HTR-8/SVneo (cell line): ENCODE measurements around the gene HKDC1.
"Not testable (repeated sequence)": the region's sequence is repeated elsewhere in the genome, so short reads cannot be mapped to it uniquely, and the experiment has no call there.

Experiments
- DNase-seq: peaks from one replicate; pipeline ENCODE4 v3.0.0; 2011; ENCODE audit warnings: low spot score, mixed read lengths; ENCODE audit not compliant: insufficient read length
- FAIRE-seq: peaks from 2 replicates; lab custom pipeline; 2011; peaks lifted over from hg19 to GRCh38; lab: Jason Lieb, UNC

Gene HKDC1

DNA sequence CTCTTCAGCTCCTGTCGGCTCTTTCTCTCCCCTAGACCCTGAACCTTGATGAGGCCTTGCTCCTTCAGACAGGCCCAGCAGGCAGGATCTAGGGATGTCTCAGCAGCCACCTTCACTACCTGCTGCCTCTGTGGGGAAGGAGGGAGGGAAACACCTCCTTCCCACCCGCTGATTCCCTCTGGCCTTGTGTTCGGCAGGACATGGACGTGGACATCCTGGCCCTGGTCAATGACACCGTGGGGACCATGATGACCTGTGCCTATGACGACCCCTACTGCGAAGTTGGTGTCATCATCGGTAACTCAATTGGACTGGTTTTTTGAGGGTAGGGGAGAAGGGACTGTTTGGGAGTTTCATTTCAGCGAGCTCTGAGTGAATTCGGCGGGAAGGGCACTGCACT is 20.3 kb downstream of the HKDC1 start:
- DNase-seq (no peak), FAIRE-seq (no peak)

DNA sequence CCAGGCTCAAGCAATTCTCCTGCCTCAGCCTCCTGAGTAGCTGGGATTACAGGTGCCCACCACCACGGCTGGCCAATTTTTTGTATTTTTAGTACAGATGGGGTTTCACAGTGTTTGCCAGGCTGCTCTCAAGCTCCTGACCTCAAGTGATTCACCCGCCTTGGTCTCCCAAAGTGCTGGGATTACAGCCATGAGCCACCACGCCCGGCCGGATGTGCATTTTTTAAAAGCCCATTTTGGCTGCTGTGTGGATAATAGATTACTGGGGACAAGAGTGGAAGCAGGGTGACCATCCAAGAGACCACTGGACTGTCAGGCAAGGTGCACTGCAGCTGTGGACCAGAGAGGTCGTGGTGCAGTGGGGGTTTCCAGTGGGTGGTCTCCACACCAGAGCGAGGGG is 21.4 kb downstream of the HKDC1 start:
- FAIRE-seq, result no peak

DNA sequence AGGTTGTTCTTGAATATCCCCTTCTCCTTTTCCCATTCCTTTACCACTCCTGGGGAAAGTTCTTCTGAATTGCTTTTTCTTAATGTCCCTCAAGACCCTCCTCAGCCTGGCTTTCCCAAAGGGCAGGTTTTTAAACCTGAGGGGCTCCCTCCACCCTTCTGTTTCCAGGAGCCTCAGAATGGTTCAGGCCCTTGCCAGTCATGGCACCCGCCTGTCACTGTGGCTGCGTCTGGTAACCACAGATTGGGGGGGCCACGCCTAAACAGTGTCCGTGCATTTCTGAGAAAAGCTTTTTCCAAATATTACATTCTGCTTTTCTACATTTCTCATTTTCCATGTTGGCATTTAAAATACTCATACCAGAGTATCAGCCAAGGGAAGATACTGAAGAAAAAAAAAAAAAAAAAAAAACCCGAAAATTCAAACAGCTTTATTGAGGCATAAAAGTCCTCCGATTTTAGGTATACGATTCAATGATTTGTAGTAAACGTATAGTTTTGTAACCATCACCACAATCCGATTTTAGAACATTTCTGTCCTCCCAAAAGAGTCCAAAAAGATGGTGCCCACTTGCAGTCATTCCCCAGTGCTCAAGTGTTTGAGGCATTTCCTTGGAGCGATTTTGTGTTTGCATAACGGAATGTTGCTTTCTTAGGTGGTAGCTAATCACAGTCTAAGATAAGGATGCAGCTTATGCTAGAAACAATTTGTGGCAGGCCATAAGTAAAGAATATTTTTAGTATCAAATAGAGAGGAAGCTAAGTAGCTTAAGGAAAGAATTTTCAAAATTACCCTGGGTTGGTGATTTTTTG is 22.1 kb downstream of the HKDC1 start:
- FAIRE-seq, result no peak
- no peak for DNase-seq

More for the DNA sequence above, 21.4 kb downstream of the HKDC1 start:
- DNase-seq, result no peak

DNA sequence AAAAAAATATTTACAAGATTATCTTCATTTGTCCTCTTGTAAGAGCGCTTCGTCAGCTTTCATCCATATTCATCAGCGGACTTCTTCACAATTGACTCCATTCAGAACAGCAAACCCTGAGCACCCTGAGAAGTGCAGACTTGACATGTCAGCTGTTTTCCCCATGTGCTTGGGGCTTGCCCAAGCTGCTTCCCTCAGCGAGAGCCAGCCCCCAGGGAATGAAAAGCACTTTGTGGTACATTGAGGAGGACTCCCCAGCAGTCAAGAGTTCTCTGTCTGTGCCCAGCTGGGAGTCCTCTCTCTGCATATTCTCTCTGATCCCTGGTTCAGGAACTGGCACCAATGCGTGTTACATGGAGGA is 22.7 kb downstream of the HKDC1 start:
- FAIRE-seq (no peak), DNase-seq (no peak)

DNA sequence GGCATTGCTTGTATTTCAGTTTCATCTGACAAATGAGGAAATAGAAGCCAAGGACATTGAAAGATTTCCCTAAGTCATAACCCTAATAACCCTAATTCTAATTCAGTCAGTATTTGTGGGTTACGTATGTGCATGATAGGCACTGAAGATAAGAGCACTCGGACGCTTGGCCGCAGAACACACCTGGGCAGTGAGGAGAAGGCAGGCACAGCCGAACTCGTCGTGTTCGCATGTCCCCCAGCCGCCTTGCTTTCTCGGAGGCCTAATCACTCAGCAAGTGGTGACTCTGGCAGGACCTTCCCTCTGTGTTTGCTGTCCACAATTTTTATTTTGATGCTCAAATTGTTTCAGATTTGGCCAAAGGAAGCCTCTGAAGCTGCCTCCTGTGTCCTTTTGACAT is 23.7 kb downstream of the HKDC1 start:
- FAIRE-seq, result no peak
- DNase-seq, result no peak

DNA sequence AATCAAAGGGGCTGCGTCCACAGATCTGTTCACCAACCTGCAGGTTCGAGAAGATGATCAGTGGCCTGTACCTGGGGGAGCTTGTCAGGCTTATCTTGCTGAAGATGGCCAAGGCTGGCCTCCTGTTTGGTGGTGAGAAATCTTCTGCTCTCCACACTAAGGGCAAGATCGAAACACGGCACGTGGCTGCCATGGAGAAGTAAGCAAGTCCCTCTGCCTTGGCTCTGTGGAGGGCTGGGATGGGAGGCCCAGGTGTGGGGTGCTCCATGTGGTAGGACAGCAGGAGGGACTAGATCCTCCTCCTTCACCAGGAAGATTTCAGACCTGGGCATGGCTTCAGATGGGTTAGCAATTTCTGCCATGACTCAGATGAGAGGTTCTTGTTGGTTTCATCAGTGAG is 25.9 kb downstream of the HKDC1 start:
- no peak for FAIRE-seq
- DNase-seq, result no peak

DNA sequence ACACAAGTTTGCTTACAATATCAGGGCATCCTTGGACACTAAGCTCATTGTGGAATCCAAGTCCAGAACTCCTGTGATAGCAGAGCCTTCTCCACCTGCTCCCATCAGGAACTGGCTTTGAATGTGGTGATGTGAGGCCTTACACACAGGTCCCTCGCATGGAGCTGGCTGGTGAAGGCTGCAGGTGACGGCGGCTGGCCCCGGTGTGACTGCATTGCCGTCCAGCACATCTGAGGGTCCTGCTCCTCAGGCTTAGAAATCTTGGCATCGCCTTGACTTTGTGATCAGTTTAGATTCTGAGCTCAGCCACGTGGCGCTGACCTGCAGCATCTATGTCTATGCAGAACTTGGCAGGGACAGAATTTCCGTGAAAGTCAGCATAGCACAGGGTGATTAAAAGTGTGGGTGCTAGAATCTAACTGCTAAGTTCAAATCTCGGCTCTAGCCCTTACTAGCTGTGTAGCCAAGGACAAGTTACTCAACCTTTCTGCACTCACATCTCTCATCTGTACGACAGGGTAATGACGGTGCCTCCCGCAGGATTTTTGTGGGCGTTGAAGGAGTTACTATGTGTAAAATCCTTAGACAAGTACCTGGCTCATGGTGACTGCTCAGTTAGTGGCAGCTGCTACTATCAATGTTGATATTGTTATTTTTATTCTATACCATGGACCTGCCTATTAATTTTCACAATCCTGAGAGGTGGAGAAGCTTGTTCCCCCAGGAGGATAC is 26.6 kb downstream of the HKDC1 start:
- FAIRE-seq (no peak), DNase-seq (no peak)

DNA sequence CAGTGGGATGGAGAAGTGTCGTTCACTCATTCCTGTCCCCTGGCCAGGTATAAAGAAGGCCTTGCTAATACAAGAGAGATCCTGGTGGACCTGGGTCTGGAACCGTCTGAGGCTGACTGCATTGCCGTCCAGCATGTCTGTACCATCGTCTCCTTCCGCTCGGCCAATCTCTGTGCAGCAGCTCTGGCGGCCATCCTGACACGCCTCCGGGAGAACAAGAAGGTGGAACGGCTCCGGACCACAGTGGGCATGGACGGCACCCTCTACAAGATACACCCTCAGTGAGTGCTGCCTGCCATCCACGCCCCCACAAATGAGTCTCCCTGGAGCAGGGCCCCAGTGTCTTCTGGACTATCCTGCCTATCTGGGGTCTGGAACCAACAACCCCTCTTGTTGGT is 27.2 kb downstream of the HKDC1 start:
- FAIRE-seq, result no peak
- DNase-seq, result no peak

DNA sequence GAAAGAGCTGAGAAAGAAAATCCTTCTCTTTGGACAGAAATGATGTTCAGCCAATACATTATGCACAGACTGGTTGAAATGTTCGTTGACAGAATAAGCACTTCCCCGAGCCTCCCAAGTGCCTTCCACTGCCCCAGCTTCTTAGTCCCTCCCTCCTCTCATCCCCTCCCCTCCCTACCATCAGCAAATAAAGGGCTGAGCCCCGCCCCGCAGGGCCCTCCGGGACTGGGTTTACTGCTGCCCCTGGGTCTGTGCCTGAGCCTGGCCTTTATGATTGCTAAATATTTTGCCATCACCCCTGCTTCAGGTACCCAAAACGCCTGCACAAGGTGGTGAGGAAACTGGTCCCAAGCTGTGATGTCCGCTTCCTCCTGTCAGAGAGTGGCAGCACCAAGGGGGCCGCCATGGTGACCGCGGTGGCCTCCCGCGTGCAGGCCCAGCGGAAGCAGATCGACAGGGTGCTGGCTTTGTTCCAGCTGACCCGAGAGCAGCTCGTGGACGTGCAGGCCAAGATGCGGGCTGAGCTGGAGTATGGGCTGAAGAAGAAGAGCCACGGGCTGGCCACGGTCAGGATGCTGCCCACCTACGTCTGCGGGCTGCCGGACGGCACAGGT is 28.1 kb downstream of the HKDC1 start:
- FAIRE-seq (no peak), DNase-seq (no peak)

DNA sequence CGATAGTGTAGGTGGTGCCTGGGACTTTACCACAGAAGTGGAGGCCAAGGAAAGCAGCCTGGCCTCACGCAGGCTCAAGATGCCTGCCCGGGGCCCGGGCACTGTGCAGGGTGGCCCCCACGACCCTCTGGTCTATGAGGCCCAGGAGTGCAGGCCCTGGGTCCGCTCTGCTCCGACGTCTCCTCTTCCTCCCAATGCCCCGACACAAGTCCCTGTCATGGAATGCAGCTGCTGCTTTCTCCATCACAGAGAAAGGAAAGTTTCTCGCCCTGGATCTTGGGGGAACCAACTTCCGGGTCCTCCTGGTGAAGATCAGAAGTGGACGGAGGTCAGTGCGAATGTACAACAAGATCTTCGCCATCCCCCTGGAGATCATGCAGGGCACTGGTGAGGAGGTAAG is 29.9 kb downstream of the HKDC1 start:
- DNase-seq (no peak), FAIRE-seq (no peak)

DNA sequence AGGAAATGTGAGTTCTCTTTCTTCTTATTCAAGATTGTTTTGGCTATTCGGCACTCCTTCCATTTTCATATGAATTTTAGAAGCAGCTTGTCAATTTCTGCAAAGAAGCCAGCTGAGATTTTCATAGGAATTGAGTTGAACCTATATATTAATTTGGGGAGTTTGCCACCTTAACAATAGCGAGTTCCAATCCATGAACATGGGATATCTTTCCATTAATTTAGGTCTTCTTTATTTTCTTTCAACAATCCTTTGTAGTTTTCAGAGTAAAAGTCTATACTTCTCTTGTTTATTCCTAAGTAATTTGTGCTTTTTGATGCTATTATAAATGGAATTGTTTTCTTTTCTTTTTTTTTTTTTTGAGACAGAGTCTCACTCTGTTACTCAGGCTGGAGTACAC is 31.3 kb downstream of the HKDC1 start:
- DNase-seq, FAIRE-seq: not testable (repeated sequence)

DNA sequence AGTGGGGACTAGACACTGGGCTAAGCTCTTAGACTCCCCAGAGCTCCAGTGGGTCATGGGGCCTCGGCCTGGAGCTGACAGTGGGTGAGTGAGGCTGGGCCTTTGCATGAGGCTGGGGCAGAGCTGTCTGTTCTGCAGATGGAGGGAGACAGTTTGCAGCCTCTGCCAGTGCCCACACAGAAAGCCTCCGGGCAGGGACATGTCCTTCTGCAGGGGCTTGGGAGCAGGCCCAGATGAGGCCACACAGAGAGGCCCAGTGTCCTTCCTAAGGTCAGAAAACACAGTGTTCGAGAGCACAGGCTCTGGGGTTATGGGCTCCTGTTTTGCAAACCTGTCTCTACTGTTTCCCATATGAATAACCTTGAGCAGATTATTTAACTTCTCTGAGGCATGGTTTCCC is 33.0 kb downstream of the HKDC1 start:
- DNase-seq (no peak), FAIRE-seq (no peak)

DNA sequence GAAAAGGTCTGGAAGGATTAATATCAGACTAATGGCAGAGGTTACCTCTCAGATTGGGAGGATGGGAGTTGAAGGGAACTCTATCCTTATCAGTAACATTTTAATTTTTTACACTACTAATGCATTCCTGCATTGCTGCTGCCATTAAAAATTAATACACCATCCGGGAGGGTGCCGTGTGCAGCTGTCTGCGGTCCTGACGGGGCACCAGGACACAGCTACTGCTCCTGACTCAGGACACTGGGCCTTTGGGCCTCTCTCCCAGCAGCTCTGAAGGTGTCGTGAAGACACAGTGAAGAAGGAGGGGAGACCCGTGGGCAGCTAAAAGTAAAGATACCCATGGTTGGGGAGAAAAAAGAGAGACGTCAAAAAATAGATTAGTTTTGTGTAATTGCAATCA is 34.7 kb downstream of the HKDC1 start:
- DNase-seq, result no peak
- no peak for FAIRE-seq

DNA sequence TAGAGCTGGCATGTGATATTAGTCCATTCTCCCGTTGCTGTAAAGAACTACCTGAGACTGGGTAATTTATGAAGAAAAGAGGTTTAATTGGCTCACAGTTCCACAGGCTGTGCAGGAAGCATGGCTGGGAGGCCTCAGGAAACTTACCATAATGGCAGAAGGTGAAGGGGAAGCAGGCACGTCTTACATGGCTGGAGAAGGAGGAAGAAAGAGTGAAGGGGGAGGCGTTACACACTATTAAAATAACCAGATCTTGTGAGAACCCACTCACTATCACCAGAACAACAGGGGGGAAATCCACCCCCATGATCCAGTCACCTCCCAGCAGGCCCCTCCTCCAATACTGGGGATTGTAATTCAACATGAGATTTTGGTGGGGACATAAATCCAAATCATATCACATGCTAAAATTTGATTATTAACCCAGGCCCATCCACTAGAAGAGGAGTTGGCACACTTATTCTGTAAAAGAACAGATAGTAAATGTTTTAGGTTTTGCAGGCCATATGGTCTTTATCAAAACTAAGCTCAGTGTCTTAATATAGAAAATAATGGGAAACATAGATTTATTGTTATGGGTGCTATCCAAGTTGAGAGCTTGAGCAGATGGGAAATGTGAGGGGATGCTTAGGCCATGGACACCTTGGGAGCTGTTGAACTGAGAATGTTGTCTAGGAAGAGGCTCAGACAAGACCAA is 39.6 kb downstream of the HKDC1 start:
- DNase-seq, result no peak
- FAIRE-seq, result no peak

DNA sequence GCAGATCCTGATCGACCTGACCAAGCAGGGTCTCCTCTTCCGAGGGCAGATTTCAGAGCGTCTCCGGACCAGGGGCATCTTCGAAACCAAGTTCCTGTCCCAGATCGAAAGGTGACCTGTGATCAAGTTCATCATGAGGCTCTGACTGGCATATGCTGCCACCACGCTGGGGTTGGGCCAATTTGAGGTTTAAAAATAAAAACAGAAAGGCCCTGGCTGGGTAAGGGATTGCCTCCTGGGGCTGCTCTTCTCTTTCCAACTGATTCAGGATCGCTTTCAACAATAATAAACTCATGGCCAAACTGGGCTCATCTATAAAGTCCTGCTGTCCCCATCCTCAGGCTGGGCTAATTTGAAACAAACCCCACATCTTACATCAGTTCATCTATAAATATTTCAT is 41.1 kb downstream of the HKDC1 start:
- FAIRE-seq (no peak), DNase-seq (no peak)

DNA sequence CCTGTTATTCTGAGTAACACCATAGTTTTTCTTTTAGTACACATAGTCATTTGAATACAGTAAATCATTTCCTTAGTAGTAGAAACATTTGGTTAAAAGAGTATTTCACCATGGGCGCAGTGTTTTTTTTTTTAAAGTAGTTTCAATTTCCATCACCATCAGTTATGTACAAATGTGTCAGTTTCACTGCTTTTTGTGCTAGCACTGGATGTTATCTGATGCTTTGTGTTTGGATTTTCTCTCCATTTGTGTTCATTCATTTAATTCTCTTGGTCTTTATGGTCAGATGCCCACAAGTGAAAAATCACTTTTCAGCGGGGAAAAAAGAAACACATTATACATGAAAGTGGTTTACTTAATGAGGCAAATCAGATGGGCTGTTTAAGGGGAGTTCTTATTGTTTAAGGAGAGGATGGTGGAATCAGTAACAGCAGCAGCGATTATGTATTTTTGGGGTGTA is 42.2 kb downstream of the HKDC1 start:
- FAIRE-seq, result no peak
- no peak for DNase-seq

DNA sequence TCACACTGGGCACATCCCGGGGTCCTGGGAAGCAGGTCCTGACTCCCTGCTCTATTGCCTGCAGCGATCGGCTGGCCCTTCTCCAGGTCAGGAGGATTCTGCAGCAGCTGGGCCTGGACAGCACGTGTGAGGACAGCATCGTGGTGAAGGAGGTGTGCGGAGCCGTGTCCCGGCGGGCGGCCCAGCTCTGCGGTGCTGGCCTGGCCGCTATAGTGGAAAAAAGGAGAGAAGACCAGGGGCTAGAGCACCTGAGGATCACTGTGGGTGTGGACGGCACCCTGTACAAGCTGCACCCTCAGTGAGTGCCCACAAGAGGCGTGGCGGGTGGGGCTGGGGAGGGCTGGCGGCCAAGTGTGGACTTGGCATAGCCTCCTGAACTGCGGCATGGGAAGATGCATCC is 45.4 kb downstream of the HKDC1 start:
- FAIRE-seq (no peak), DNase-seq (no peak)

DNA sequence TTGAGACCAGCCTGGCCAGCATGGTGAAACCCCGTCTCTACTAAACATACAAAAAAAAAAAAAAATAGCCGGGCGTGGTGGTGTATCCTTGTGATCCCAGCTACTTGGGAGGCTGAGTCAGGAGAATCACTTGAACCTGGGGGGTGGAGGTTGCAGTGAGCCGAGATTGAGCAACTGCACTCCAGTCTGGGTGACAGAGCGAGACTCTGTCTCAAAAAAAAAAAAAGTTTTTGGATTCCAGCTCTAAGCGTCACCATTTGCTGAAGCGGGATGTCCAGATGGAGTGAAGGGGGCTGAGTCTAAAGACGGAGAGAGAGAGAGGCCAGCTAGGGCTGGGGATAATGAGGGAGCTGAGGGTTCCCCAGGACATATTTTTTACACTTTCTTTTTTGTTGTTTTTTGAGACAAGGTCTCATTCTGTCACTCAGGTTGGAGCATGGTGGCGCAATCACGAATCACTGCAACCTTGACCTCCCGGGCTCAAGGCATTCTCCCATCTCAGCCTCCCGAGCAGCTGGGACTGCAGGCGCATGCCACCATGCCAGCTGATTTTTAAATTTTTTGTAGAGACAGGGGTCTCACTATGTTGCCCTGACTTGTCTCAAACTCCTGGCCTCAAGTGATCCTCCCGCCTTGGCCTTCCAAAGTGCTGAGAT is 48.8 kb downstream of the HKDC1 start:
- DNase-seq (no peak), FAIRE-seq (no peak)

DNA sequence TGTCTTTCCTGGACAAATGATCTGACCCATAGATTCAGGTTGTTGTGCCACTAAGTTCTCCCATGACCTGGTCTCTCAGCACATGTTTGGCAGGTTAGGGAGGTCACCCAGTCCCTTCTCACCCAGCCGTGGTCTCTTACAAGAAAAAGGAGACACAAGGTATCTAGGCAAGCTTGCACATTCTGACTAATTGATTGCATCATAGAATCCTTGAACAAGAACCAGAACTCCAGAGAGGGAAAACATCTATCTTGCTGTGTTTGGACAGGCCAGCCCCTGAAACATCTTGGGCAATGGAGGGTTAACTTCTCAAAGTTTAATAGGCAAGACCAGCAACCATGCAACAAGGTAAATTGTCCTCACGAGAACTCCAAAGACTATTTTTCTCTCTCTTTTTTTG is 49.6 kb downstream of the HKDC1 start:
- FAIRE-seq (no peak), DNase-seq (no peak)

DNA sequence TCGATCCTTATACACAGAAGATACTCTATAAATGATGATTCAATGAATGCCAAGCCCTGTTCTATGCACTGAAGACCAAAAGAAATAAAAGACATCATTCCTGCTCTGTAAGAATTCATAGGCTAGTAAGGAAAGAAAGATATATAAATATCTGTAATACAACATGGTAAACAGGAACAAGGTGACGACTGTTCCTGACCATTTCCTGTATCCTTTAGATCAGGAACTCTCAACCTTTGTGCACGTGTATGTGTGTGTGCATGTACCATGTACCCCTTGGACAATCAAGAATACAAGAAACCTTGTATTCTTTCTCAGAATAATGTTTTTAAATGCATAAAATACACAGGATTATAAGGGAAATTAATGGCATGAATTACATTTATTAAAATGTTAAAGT is 50.9 kb downstream of the HKDC1 start:
- DNase-seq (no peak), FAIRE-seq (no peak)
